ENCODE data around the gene CPVL. TPM values are rescaled to one million over a fixed set of nuclear protein-coding genes. Genes with fewer than 3 reads are reported as not detected.

CPVL gene
- total RNA-seq, 2 experiments from 2014 or later: not detected

DNA sequence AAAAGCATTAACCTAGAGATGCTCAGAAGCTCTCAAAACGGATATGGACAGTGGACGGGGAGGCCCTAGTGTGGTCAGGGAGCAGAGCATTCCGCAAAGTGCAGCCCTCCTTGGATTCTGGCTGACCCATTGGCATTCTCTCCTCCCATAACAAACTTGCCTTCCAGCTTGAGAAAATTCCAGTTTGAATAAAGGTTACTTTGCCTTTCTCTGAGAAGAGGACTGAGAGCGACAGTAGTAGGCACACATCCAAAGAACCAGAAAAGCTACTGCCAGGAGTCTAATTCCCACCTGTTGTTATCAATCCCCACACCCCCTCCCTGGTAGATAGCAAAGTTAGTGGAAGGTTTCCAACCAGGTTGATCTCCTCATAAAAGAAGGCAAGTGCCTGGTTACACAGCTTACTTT lies 103.5 kb downstream of the CPVL start:
- TF ChIP-seq CTCF (conservative IDR thresholded peaks at IDR 0.05; ENCODE audit: low read length) (no peak), EZH2phosphoT487 (IDR thresholded peaks at IDR 0.05; ENCODE audit: borderline replicate concordance, low read depth, low read length) (no peak)

GRCh38 chr7:29041991-29042390 lies 104.3 kb downstream of the CPVL start:
- CTCF ChIA-PET (ENCODE audit: unreplicated experiment): no interaction called here
- Histone ChIP-seq H4K20me1 (ENCODE audit: insufficient read depth, low read length) (no peaks in the 10 kb centered on the region), H3K4me2 (ENCODE audit: low read length) (no peak overlapping the region), H3K36me3 (ENCODE audit: insufficient read depth, low read length) (no peaks in the 10 kb centered on the region), H3K9me2 (ENCODE audit: insufficient read depth, low read length) (no peaks in the 10 kb centered on the region), H3K79me2 (ENCODE audit: insufficient read depth, low read depth, low read length) (no peaks in the 10 kb centered on the region), H3K4me3 (ENCODE audit: low read depth, low read length, poor library complexity, severe bottlenecking) (no peak overlapping the region), H3K4me1 (ENCODE audit: insufficient read depth, low read length, poor library complexity, severe bottlenecking) (no peaks in the 10 kb centered on the region), H3K9me3 (ENCODE audit: low read length) (no peaks in the 10 kb centered on the region), H2AFZ (ENCODE audit: low read length) (no peak overlapping the region), H3K27ac (ENCODE audit: low read depth, low read length, poor library complexity, severe bottlenecking) (no peak overlapping the region)
- BruUV-seq (replicated peaks): no TSS peak
- no peak for TF ChIP-seq EZH2phosphoT487 (IDR thresholded peaks at IDR 0.05; ENCODE audit: borderline replicate concordance, low read depth, low read length)
- no peak for TF ChIP-seq CTCF (conservative IDR thresholded peaks at IDR 0.05; ENCODE audit: low read length)
- POLR2A ChIA-PET: interaction anchor here (0.7 kb wide), 1 partner anchor 110 kb away, joined by 3 read pairs; no protein-coding TSS in a partner anchor
- intact Hi-C loops (cut with micrococcal nuclease; ENCODE audit: unreplicated experiment): no loop called here
- DNase-seq (ENCODE audit: low spot score): no peak

More for the DNA sequence above, 103.5 kb downstream of the CPVL start:
- DNase-seq (ENCODE audit: low spot score): no peak
- Histone ChIP-seq H3K9me3 (ENCODE audit: low read length) (no peaks in the 10 kb centered on the region), H3K36me3 (ENCODE audit: insufficient read depth, low read length) (no peaks in the 10 kb centered on the region), H4K20me1 (ENCODE audit: insufficient read depth, low read length) (no peaks in the 10 kb centered on the region), H3K79me2 (ENCODE audit: insufficient read depth, low read depth, low read length) (no peaks in the 10 kb centered on the region), H3K4me3 (ENCODE audit: low read depth, low read length, poor library complexity, severe bottlenecking) (no peak overlapping the region), H3K4me2 (ENCODE audit: low read length) (no peak overlapping the region), H3K27ac (ENCODE audit: low read depth, low read length, poor library complexity, severe bottlenecking) (no peak overlapping the region), H3K9me2 (ENCODE audit: insufficient read depth, low read length) (no peaks in the 10 kb centered on the region), H3K4me1 (ENCODE audit: insufficient read depth, low read length, poor library complexity, severe bottlenecking) (no peaks in the 10 kb centered on the region), H2AFZ (ENCODE audit: low read length) (no peak overlapping the region)
- no TSS peak for BruUV-seq (replicated peaks)
- intact Hi-C loops (cut with micrococcal nuclease; ENCODE audit: unreplicated experiment): no loop called here
- ChIA-PET POLR2A (interaction anchor here (0.7 kb wide), 1 partner anchor 111 kb away, joined by 3 read pairs; no protein-coding TSS in a partner anchor), CTCF (ENCODE audit: unreplicated experiment) (interaction anchor here (0.6 kb wide), 1 partner anchor 13 kb away, joined by 3 read pairs; no protein-coding TSS in a partner anchor)

- BruUV-seq (replicated peaks): no TSS peak
Measured at GRCh38 chr7:29040579-29040925, 105.8 kb downstream of the CPVL start.

More at GRCh38 chr7:29040579-29040925, 105.8 kb downstream of the CPVL start:
- intact Hi-C loops (cut with micrococcal nuclease; ENCODE audit: unreplicated experiment): no loop called here
- ChIA-PET POLR2A (interaction anchor here (0.7 kb wide), 2 partner anchors 13 to 686 kb away, joined by 3 read pairs; no protein-coding TSS in a partner anchor), CTCF (ENCODE audit: unreplicated experiment) (no interaction called here)
- H3K4me3 ChIP-seq (ENCODE audit: low read depth, low read length, poor library complexity, severe bottlenecking): no peak overlapping the region
- H2AFZ ChIP-seq (ENCODE audit: low read length): no peak overlapping the region
- H3K27ac ChIP-seq (ENCODE audit: low read depth, low read length, poor library complexity, severe bottlenecking): no peak overlapping the region
- DNase-seq (ENCODE audit: low spot score): no peak
- no peaks in the 10 kb centered on the region for H3K79me2 ChIP-seq (ENCODE audit: insufficient read depth, low read depth, low read length)
- TF ChIP-seq CTCF (conservative IDR thresholded peaks at IDR 0.05; ENCODE audit: low read length) (no peak), EZH2phosphoT487 (IDR thresholded peaks at IDR 0.05; ENCODE audit: borderline replicate concordance, low read depth, low read length) (no peak)
- H3K36me3 ChIP-seq (ENCODE audit: insufficient read depth, low read length): no peaks in the 10 kb centered on the region
- no peaks in the 10 kb centered on the region for H3K4me1 ChIP-seq (ENCODE audit: insufficient read depth, low read length, poor library complexity, severe bottlenecking)
- no peaks in the 10 kb centered on the region for H3K9me3 ChIP-seq (ENCODE audit: low read length)
- no peak overlapping the region for H3K4me2 ChIP-seq (ENCODE audit: low read length)
- H3K9me2 ChIP-seq (ENCODE audit: insufficient read depth, low read length): no peaks in the 10 kb centered on the region
- H4K20me1 ChIP-seq (ENCODE audit: insufficient read depth, low read length): no peaks in the 10 kb centered on the region
